SK-N-SH (cell line): Measurements from ENCODE around the gene EBF4. TPM values are rescaled to one million over a fixed set of nuclear protein-coding genes. Genes with fewer than 3 reads are reported as not detected.

ENCODE experiments used
- CTCF ChIA-PET: fragments of 300-600, 350-600 bp; formaldehyde crosslinking; extraction: SDS; loops from one replicate; lab custom pipeline; 2021; lab: Yijun Ruan, JAX
- POLR2A ChIA-PET: fragments of 350-600 bp; sonication (Branson Sonifier 250); formaldehyde crosslinking; extraction: SDS; loops from one replicate; lab custom pipeline; 2020; ENCODE audit warnings: antibody characterized with exemption, inconsistent platforms; lab: Yijun Ruan, JAX
- DNase-seq: peaks from one replicate; pipeline ENCODE4 v3.0.0; 2012
- H2AFZ ChIP-seq: fragments of 200-600 bp; sonication (generic); 2 replicates; pipeline ENCODE4 v1.8.1; 2016; ENCODE audit warnings: antibody characterized with exemption, mild to moderate bottlenecking, low read depth
- H3F3A ChIP-seq: fragments of 200-600 bp; sonication (generic); replicated peaks from 2 replicates; pipeline ENCODE3; 2016; ENCODE audit warnings: antibody characterized with exemption, mild to moderate bottlenecking; ENCODE audit not compliant: insufficient read depth
- H3K27ac ChIP-seq, 2 experiments: fragments of 200-500 bp in 1 of 2; fragments of 200-600 bp in 1 of 2; sonication (Bioruptor generic) in 1 of 2; sonication (generic), shearing (Covaris generic) in 1 of 2; 2 replicates each; pipeline versions ENCODE4 v1.5.1 to v1.6.1; 2014 to 2016; ENCODE audit warnings: low read depth in 2 of 2, inconsistent platforms in 1 of 2, low read length in 1 of 2, mild to moderate bottlenecking in 1 of 2, mixed read lengths in 1 of 2
- H3K27me3 ChIP-seq: fragments of 200-600 bp; sonication (generic), shearing (Covaris generic); 2 replicates; pipeline ENCODE4 v1.6.1; 2016; ENCODE audit warnings: mixed run types; ENCODE audit not compliant: insufficient read depth
- H3K36me3 ChIP-seq, 2 experiments: fragments of 200-500 bp in 1 of 2; fragments of 200-600 bp in 1 of 2; sonication (Bioruptor generic) in 1 of 2; sonication (generic) in 1 of 2; replicated peaks in 1 of 2; 2 replicates each; pipeline versions ENCODE3 to v1.5.1; 2014 to 2016; ENCODE audit warnings: low read length in 1 of 2, mild to moderate bottlenecking in 1 of 2; ENCODE audit not compliant: insufficient read depth in 2 of 2, control insufficient read depth in 1 of 2
- H3K4me1 ChIP-seq, 2 experiments: fragments of 200-500 bp in 1 of 2; fragments of 200-600 bp in 1 of 2; sonication (Bioruptor generic) in 1 of 2; sonication (generic), shearing (Covaris generic) in 1 of 2; 2 replicates each; pipeline versions ENCODE4 v1.5.1 to v1.6.1; 2014 to 2016; ENCODE audit warnings: low read depth in 1 of 2, low read length in 1 of 2, mixed run types in 1 of 2; ENCODE audit not compliant: insufficient read depth in 2 of 2, control insufficient read depth in 1 of 2
- H3K4me2 ChIP-seq: fragments of 200-600 bp; sonication (generic), shearing (Covaris generic); 2 replicates; pipeline ENCODE4 v1.6.1; 2017; ENCODE audit warnings: mixed run types
- H3K4me3 ChIP-seq, 2 experiments: fragments of 200-500 bp in 1 of 2; fragments of 200-600 bp in 1 of 2; sonication (Bioruptor generic) in 1 of 2; sonication (generic), shearing (Covaris generic) in 1 of 2; 2 replicates each; pipeline versions ENCODE4 v1.5.1 to v1.8.1; 2014 to 2016; ENCODE audit warnings: low read depth in 2 of 2, inconsistent platforms in 1 of 2, low read length in 1 of 2, mild to moderate bottlenecking in 1 of 2, mixed read lengths in 1 of 2, moderate library complexity in 1 of 2
- H3K79me2 ChIP-seq: fragments of 200-600 bp; sonication (generic); 2 replicates; pipeline ENCODE4 v1.8.1; 2017; ENCODE audit warnings: mild to moderate bottlenecking; ENCODE audit not compliant: insufficient read depth
- H3K9ac ChIP-seq: fragments of 200-600 bp; sonication (generic); 2 replicates; pipeline ENCODE4 v1.6.1; 2017; ENCODE audit warnings: mixed run types
- H3K9me2 ChIP-seq: fragments of 200-600 bp; sonication (generic); 2 replicates; pipeline ENCODE4 v1.6.1; 2017; ENCODE audit warnings: mixed run types
- H3K9me3 ChIP-seq: fragments of 200-600 bp; sonication (generic); 2 replicates; pipeline ENCODE4 v1.6.1; 2017; ENCODE audit warnings: mixed run types, mild to moderate bottlenecking, moderate library complexity
- H4K20me1 ChIP-seq: fragments of 200-600 bp; sonication (generic); 2 replicates; pipeline ENCODE4 v1.6.1; 2017; ENCODE audit warnings: mild to moderate bottlenecking, mixed run types; ENCODE audit not compliant: insufficient read depth
- CHD2 ChIP-seq: fragments of 150-350 bp; IDR thresholded peaks from 2 replicates; pipeline ENCODE4 v1.6.1; 2018; ENCODE audit warnings: low read length; ENCODE audit not compliant: partially characterized antibody
- EZH2phosphoT487 ChIP-seq: fragments of 200-600 bp; sonication (generic); IDR thresholded peaks from 2 replicates; pipeline ENCODE4 v1.6.1; 2017; ENCODE audit warnings: low read depth, mixed run types, mild to moderate bottlenecking, antibody characterized with exemption, moderate library complexity, borderline replicate concordance
- FOXJ3 ChIP-seq: sonication (generic); formaldehyde crosslinking; IDR thresholded peaks from 2 replicates; pipeline ENCODE4 v1.5.1; 2020; ENCODE audit warnings: mild to moderate bottlenecking, missing genetic modification reagents
- FOXM1 ChIP-seq: IDR thresholded peaks from 2 replicates; pipeline ENCODE4 v1.4.0; 2012; ENCODE audit warnings: low read depth, mild to moderate bottlenecking
- GABPA ChIP-seq: IDR thresholded peaks from 2 replicates; pipeline ENCODE4 v1.4.0; 2012; ENCODE audit warnings: low read depth, mild to moderate bottlenecking
- GATA2 ChIP-seq: sonication (generic); formaldehyde crosslinking; IDR thresholded peaks from 2 replicates; pipeline ENCODE4 v1.5.0; 2020; ENCODE audit warnings: mild to moderate bottlenecking, missing genetic modification reagents
- MEF2A ChIP-seq: IDR thresholded peaks from 2 replicates; pipeline ENCODE4 v1.4.0; 2012; ENCODE audit warnings: low read depth, borderline replicate concordance
- NFIC ChIP-seq: IDR thresholded peaks from 2 replicates; pipeline ENCODE4 v1.4.0; 2012; ENCODE audit warnings: borderline replicate concordance
- PBX3 ChIP-seq: IDR thresholded peaks from 2 replicates; pipeline ENCODE4; 2012
- POLR2AphosphoS5 ChIP-seq: IDR thresholded peaks from 2 replicates; pipeline ENCODE4 v1.6.1; 2012; ENCODE audit warnings: low read depth, low read length
- RAD21 ChIP-seq: IDR thresholded peaks from 2 replicates; pipeline ENCODE4 v1.6.1; 2012; ENCODE audit warnings: mild to moderate bottlenecking, low read length
- RCOR1 ChIP-seq: fragments of 150-350 bp; IDR thresholded peaks from 2 replicates; pipeline ENCODE4 v1.6.1; 2017; ENCODE audit warnings: antibody characterized with exemption, low read length
- REST ChIP-seq: IDR thresholded peaks from 2 replicates; pipeline ENCODE4 v1.6.1; 2012; ENCODE audit warnings: mild to moderate bottlenecking, low read depth, low read length, moderate library complexity
- RXRA ChIP-seq: IDR thresholded peaks from 2 replicates; pipeline ENCODE4 v1.4.0; 2012; ENCODE audit warnings: low read depth, mild to moderate bottlenecking, borderline replicate concordance
- SIN3A ChIP-seq: IDR thresholded peaks from 2 replicates; pipeline ENCODE4 v1.6.1; 2012; ENCODE audit warnings: low read depth, mild to moderate bottlenecking, low read length, moderate library complexity, borderline replicate concordance
- SMC3 ChIP-seq: IDR thresholded peaks from 2 replicates; pipeline ENCODE4 v1.6.1; 2012; ENCODE audit warnings: low read depth, low read length, improper control_type of control experiment
- TAF1 ChIP-seq: IDR thresholded peaks from 2 replicates; pipeline ENCODE4 v1.6.1; 2012; ENCODE audit warnings: low read depth, mild to moderate bottlenecking, low read length, moderate library complexity, borderline replicate concordance
- TEAD4 ChIP-seq: IDR thresholded peaks from 2 replicates; pipeline ENCODE4 v1.4.0; 2012; ENCODE audit warnings: mild to moderate bottlenecking, borderline replicate concordance; ENCODE audit not compliant: insufficient read depth
- USF1 ChIP-seq: IDR thresholded peaks from 2 replicates; pipeline ENCODE4 v1.4.0; 2012; ENCODE audit warnings: low read depth, borderline replicate concordance
- USF2 ChIP-seq: fragments of 150-350 bp; IDR thresholded peaks from 2 replicates; pipeline ENCODE4 v1.6.1; 2017; ENCODE audit warnings: antibody characterized with exemption, low read length, low read depth, borderline replicate concordance
- WGBS: methylation state at CpG from one replicate; pipeline ENCODE4 v1.1.6; 2017; ENCODE audit warnings: low lambda C conversion rate; 5-methylcytosine and 5-hydroxymethylcytosine counted together
- polyA plus RNA-seq, 3 experiments: library from polyadenylated mRNA; depleted of rRNA; stranded (reverse); fragments of >200 nt; gene quantifications; 2 replicates each; pipeline ENCODE4 v1.2.3, GENCODE V29; 2012

The EBF4 gene
- polyA plus RNA-seq, 1 of the 3 experiments (the other 2 are of a cell fraction) = 20.6 TPM

- no peak overlapping the region for H3K4me3 ChIP-seq
- peaks cover 9% of the 10 kb centered on the region for H3K9me3 ChIP-seq
- H3K27ac ChIP-seq = no peak overlapping the region
- no peak overlapping the region for H3K4me2 ChIP-seq
- H3K36me3 ChIP-seq = no peaks in the 10 kb centered on the region
- no peaks in the 10 kb centered on the region for H3K9me2 ChIP-seq
- H4K20me1 ChIP-seq = no peaks in the 10 kb centered on the region
- 77% methylated on average over 9 of the region's 12 CpGs for WGBS
- no peaks in the 10 kb centered on the region for H3K27me3 ChIP-seq
- no peak overlapping the region for H3K9ac ChIP-seq
- POLR2A ChIA-PET = no interaction called here
- H3K79me2 ChIP-seq = no peaks in the 10 kb centered on the region
- H3K4me1 ChIP-seq = 0 out of 4 replicates have a peak, but pooled peaks cover 0 to 5% of the 10 kb centered on the region in 2 experiments
- DNase-seq = no peak
- TF ChIP-seq CHD2 (no peak), REST (no peak), NFIC (no peak), FOXM1 (no peak), SMC3 (no peak), RAD21 (no peak), FOXJ3 (CRISPR knock-in tag) (no peak), PBX3 (no peak), RXRA (no peak)
- TF ChIP-seq, all 33 proteins: peak for 0
- no peaks in the 10 kb centered on the region for H3F3A ChIP-seq
- CTCF ChIA-PET = no interaction called here
- H2AFZ ChIP-seq = no peak overlapping the region
Observed at GRCh38 chr20:2771631-2772080, 79.1 kb downstream of the EBF4 start.

GRCh38 chr20:2773812-2774211 is 81.2 kb downstream of the EBF4 start:
- no peak for TF ChIP-seq PBX3
- no peak for TF ChIP-seq USF2
- TF ChIP-seq GABPA = no peak
- no peak for TF ChIP-seq RCOR1
- no peak for TF ChIP-seq MEF2A
- no peak for TF ChIP-seq TEAD4
- no peak for TF ChIP-seq EZH2phosphoT487
- no peak for TF ChIP-seq POLR2AphosphoS5
- TF ChIP-seq TAF1 = no peak
- no peak for TF ChIP-seq USF1
- TF ChIP-seq SIN3A = no peak
- TF ChIP-seq GATA2 (CRISPR knock-in tag) = no peak
- H3K9me2 ChIP-seq = no peaks in the 10 kb centered on the region
- no peaks in the 10 kb centered on the region for H4K20me1 ChIP-seq
- 81% methylated on average over 9 of the region's 9 CpGs for WGBS
- H3K9me3 ChIP-seq = peaks cover 9% of the 10 kb centered on the region
- ChIA-PET POLR2A (interaction anchor here (0.9 to 2.1 kb wide), 2 partner anchors 20 to 26 kb away, joined by 3 to 6 read pairs; partner anchors contain the start of gene CPXM1), CTCF (interaction anchor here (1.0 to 1.6 kb wide), 3 partner anchors 16 to 227 kb away, joined by 3 to 8 read pairs (median 3); no protein-coding TSS in a partner anchor)
- no peaks in the 10 kb centered on the region for H3K4me1 ChIP-seq
- no peak overlapping the region for H3K9ac ChIP-seq
- no peaks in the 10 kb centered on the region for H3K27me3 ChIP-seq
- H3K36me3 ChIP-seq = no peaks in the 10 kb centered on the region
- no peaks in the 10 kb centered on the region for H3F3A ChIP-seq
- no peak overlapping the region for H3K27ac ChIP-seq
- no peak overlapping the region for H3K4me3 ChIP-seq
- H2AFZ ChIP-seq = no peak overlapping the region
- DNase-seq = no peak
- no peaks in the 10 kb centered on the region for H3K79me2 ChIP-seq
- H3K4me2 ChIP-seq = no peak overlapping the region
